Measurements from ENCODE around the gene ZDHHC4. TPM values are rescaled to one million over a fixed set of nuclear protein-coding genes. Genes with fewer than 3 reads are reported as not detected.

ZDHHC4 gene
- total RNA-seq, 1 donor from 2014 or later: 75.3 TPM

DNA sequence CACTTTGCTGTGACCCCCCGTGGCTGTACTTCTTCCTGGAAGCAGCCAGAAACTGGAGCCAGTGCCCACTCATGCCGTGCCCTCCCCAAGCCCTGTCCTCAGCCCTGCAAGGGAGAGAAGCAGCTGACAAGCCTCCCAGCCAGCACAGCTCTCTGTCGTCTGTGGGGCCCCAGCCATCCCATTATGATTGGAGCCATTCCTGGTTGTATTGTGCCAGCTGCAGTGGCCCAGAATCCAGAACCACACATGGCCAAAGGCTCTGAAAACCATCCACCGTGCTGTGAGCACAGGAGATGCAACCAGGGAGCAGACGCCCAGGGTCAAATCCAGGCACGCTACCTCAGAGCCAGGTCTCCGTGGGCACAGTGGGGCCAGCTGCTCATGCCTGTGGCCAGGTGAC lies 44.7 kb upstream of the ZDHHC4 start:
- H3K36me3 Mint-ChIP-seq: no peaks in the 10 kb centered on the region
- TF ChIP-seq, protein P1, sequence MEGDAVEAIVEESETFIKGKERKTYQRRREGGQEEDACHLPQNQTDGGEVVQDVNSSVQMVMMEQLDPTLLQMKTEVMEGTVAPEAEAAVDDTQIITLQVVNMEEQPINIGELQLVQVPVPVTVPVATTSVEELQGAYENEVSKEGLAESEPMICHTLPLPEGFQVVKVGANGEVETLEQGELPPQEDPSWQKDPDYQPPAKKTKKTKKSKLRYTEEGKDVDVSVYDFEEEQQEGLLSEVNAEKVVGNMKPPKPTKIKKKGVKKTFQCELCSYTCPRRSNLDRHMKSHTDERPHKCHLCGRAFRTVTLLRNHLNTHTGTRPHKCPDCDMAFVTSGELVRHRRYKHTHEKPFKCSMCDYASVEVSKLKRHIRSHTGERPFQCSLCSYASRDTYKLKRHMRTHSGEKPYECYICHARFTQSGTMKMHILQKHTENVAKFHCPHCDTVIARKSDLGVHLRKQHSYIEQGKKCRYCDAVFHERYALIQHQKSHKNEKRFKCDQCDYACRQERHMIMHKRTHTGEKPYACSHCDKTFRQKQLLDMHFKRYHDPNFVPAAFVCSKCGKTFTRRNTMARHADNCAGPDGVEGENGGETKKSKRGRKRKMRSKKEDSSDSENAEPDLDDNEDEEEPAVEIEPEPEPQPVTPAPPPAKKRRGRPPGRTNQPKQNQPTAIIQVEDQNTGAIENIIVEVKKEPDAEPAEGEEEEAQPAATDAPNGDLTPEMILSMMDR (IDR thresholded peaks at IDR 0.05; ENCODE audit: unreplicated experiment): no peak
- peak overlapping the region; percentile 13 for H3K4me3 Mint-ChIP-seq
- peaks cover 90% of the 10 kb centered on the region for H3K27me3 Mint-ChIP-seq (ENCODE audit: low read depth)
- no peak overlapping the region for H3K27ac Mint-ChIP-seq
- peaks cover 3% of the 10 kb centered on the region for H3K4me1 Mint-ChIP-seq
- DNase-seq (ENCODE audit: low spot score in 2 of 2, unreplicated experiment in 2 of 2): no peak
- no peaks in the 10 kb centered on the region for H3K9me3 Mint-ChIP-seq

DNA sequence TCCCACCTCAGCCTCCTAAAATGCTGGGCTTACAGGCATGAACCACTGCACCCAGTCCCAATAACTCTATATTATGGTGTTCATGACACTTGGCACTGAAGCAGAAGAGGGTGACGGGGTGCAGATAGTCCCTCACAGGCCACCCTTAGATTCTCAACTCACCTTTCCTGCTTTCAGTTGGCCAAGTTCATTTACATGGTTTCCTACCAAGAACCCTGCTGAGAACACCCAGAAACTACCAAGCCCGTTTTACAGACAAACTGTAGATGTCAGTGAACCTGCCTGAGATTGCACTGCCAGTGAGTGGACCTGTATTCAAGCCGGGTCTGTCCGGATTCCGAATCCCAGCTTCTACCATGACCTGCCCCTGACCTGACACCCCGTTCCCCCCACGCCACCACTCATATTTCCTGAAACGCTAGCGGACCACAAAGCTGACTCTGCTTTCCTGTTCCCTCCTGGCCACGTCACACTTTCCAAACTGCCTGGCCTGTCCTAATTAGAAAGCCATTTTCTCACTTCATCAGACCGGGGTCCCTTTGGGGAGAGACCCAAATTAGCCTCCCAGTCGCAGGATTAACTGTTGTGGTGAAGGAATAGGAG lies 43.3 kb upstream of the ZDHHC4 start:
- TF ChIP-seq, protein P1 (IDR thresholded peaks at IDR 0.05; ENCODE audit: unreplicated experiment): no peak
- Mint-ChIP-seq H3K27me3 (ENCODE audit: low read depth) (peaks cover 90% of the 10 kb centered on the region), H3K4me3 (no peak overlapping the region), H3K27ac (no peak overlapping the region), H3K4me1 (peaks cover 3% of the 10 kb centered on the region), H3K36me3 (no peaks in the 10 kb centered on the region), H3K9me3 (no peaks in the 10 kb centered on the region)
- no peak for DNase-seq (ENCODE audit: low spot score in 2 of 2, unreplicated experiment in 2 of 2)

DNA sequence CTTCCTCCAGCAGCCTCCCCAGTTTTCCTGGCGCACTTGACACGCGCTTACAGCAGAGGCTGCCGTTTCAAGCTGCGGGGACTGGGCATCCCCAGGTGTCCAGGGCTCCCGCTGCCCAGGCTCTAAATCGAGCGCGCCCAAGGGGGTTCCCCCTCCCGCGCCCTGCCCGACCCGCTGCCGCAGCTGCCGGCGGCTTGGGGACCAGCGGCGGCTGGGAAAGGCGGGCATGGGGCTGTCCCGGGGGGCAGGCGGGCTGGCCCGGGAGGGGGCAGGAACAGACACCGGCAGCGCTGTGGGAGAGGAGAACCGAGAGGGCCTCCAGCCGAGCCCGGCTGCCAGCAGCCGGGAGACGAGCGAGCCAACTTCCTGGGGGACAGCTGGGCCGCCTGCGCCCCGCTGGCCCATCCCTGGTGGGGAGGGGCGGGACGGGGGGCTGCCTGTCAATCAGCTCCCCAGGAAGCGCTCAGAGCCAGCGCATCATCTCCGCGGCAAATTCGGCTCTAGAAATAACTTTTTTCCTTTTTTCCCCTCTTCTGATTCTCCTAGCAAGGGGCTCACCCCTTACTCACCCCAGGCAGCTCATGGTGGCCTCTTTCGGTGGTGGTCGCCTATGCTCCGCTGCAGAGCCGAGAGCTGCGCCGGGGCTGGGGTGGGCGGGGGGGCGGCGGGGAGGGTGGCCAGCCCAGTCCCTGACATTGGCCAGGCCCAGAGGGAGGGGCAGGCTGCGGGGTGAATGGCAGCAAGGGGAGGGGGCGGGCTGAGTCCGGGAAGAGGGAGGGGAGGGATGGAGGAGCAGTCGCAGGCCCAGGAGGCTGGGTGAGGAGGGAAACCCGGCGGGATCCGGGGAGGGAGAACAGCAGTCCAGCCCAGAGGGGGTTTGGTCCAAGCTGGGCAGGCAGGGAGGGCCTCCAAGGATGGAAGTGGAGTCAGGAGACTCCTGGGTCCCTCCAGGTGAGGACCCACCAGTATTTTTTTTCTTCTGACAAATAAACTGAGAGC lies 40.7 kb upstream of the ZDHHC4 start:
- TF ChIP-seq, protein P1 (IDR thresholded peaks at IDR 0.05; ENCODE audit: unreplicated experiment): no peak
- Mint-ChIP-seq H3K9me3 (no peaks in the 10 kb centered on the region), H3K36me3 (no peaks in the 10 kb centered on the region), H3K27me3 (ENCODE audit: low read depth) (peaks cover 70% of the 10 kb centered on the region), H3K27ac (no peak overlapping the region), H3K4me3 (peak overlapping the region; percentile 36), H3K4me1 (no peaks in the 10 kb centered on the region)
- no peak for DNase-seq (ENCODE audit: low spot score in 2 of 2, unreplicated experiment in 2 of 2)

DNA sequence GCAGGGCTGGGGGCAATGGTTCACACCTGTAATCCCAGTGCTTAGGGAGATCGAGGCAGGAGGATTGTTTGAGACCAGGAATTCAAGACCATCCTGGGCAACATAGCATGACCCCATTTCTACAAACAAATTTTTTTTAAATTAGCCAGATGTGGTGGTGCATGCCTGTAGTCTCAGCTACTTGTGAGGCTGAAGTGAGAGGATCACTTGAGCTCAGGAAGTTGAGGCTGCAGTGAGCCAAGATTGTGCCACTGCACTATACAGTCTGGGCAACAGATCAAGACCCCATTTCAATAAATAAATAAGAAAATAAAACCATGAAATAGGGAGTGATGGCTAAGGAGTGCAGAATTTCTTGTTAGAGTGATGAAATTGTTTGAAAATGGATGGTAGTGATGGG lies 34.9 kb upstream of the ZDHHC4 start:
- Mint-ChIP-seq H3K27ac (no peak overlapping the region), H3K4me3 (no peak overlapping the region), H3K9me3 (no peaks in the 10 kb centered on the region), H3K36me3 (no peaks in the 10 kb centered on the region), H3K27me3 (ENCODE audit: low read depth) (peaks cover 27% of the 10 kb centered on the region), H3K4me1 (no peaks in the 10 kb centered on the region)
- no peak for DNase-seq (ENCODE audit: low spot score in 2 of 2, unreplicated experiment in 2 of 2)
- TF ChIP-seq, protein P1 (IDR thresholded peaks at IDR 0.05; ENCODE audit: unreplicated experiment): no peak

DNA sequence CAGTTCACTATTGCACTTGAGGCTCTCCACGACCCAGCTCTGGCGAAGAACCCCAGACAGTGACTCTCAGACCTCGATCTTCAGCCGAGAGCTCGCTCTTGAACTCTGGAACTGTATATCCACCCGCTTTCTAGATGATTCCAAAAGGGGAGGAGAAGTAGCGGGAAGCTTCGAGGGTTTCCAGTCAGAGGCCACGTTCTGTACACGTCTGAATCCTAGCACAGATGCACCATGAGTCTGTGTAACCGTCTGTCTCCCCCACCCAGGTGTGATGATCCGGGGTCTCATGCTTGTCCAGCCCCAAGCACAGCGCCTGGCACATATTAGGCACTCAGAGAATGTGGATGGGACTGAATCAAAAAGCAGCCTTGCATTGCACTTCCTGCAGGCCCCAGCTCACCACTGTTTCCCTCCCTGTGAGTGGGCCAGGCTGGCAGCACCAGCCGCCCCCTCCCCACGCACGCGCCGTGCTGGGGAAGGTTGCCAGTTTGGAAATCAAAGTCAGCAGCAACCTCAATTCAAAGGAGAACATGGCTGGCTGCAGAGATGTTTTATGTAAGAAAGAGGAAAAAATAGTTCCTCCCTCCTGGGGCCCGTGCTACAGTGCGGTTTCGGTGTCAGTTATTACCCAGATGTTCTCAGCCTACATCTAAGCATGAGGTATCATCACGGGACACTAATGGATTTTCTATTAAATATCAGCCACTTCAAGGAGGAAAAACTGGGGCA lies 31.7 kb upstream of the ZDHHC4 start:
- H3K4me1 Mint-ChIP-seq: no peaks in the 10 kb centered on the region
- no peak overlapping the region for H3K27ac Mint-ChIP-seq
- H3K9me3 Mint-ChIP-seq: no peaks in the 10 kb centered on the region
- H3K27me3 Mint-ChIP-seq (ENCODE audit: low read depth): peaks cover 10% of the 10 kb centered on the region
- H3K36me3 Mint-ChIP-seq: no peaks in the 10 kb centered on the region
- DNase-seq (ENCODE audit: low spot score in 2 of 2, unreplicated experiment in 2 of 2): no peak
- TF ChIP-seq, protein P1 (IDR thresholded peaks at IDR 0.05; ENCODE audit: unreplicated experiment): no peak
- H3K4me3 Mint-ChIP-seq: no peak overlapping the region
